Peyer's patch (tissue), 4 donors: Measurements from ENCODE around the gene SEPTIN14. TPM values are rescaled to one million over a fixed set of nuclear protein-coding genes. Genes with fewer than 3 reads are reported as not detected.
"Not testable (repeated sequence)": the region's sequence is repeated elsewhere in the genome, so short reads cannot be mapped to it uniquely, and the experiment has no call there.

Experiments used
- DNase-seq, 3 donors: peaks; one replicate each; pipeline ENCODE4 v3.0.0-alpha.2; 2017 to 2019
- H3K27ac ChIP-seq, 4 donors: fragments of 200-600 bp; sonication (generic); one replicate each; pipeline ENCODE4 v1.5.1; 2016 to 2019
- H3K27me3 ChIP-seq, 2 donors: fragments of 200-600 bp; sonication (generic); one replicate each; pipeline ENCODE4 v1.5.1; 2019
- H3K36me3 ChIP-seq, 3 donors: fragments of 200-600 bp; sonication (generic); one replicate each; pipeline ENCODE4 v1.5.1; 2016 to 2019
- H3K4me1 ChIP-seq, 4 donors: fragments of 200-600 bp; sonication (generic); one replicate each; pipeline ENCODE4 v1.5.1; 2016 to 2019
- H3K4me3 ChIP-seq, 4 donors: fragments of 200-600 bp; sonication (generic); 1 replicate in 3 of 4; 2 replicates in 1 of 4; pipeline ENCODE4 v1.5.1; 2016 to 2019; ENCODE audit warnings: mild to moderate bottlenecking in 1 of 4
- H3K9me3 ChIP-seq, 4 donors: fragments of 200-600 bp; sonication (generic); one replicate each; pipeline ENCODE4 v1.5.1; 2016 to 2019; ENCODE audit warnings: mild to moderate bottlenecking in 1 of 4
- CTCF ChIP-seq, 6 experiments: fragments of 450-650 bp in 4 of 6; fragments of 200-600 bp in 2 of 6; sonication (generic) in 1 of 6; IDR thresholded peaks; one replicate each; pipeline ENCODE4 v1.5.1; 2017 to 2019; ENCODE audit warnings: antibody characterized with exemption in 6 of 6, mild to moderate bottlenecking in 3 of 6, moderate library complexity in 1 of 6
- POLR2A ChIP-seq, 2 donors: fragments of 450-650 bp; IDR thresholded peaks; one replicate each; pipeline ENCODE4 v1.5.1; 2017; ENCODE audit warnings: antibody characterized with exemption in 2 of 2, mild to moderate bottlenecking in 2 of 2, moderate library complexity in 2 of 2
- total RNA-seq, 4 donors: library from RNA; depleted of rRNA; stranded (reverse); fragments of >200 nt; gene quantifications; one replicate each; pipeline ENCODE4 v1.1.0, GENCODE V29; 2016

SEPTIN14 gene
- total RNA-seq = not detected

GRCh38 chr7:55862652-55863051 is at the start of gene SEPTIN14:
TSS of gene SEPTIN14 (minus strand) at chr7:55862752. CDS start at chr7:55861996, 756 bp downstream.
- H3K4me1 ChIP-seq = not testable (repeated sequence)

GRCh38 chr7:55903985-55904759 is 41.6 kb upstream of the SEPTIN14 start:
- no peak for DNase-seq
- Histone ChIP-seq H3K4me3 (no peak overlapping the region), H3K36me3 (no peaks in the 10 kb centered on the region), H3K27ac (no peak overlapping the region), H3K27me3 (no peaks in the 10 kb centered on the region), H3K9me3 (no peaks in the 10 kb centered on the region), H3K4me1 (no peaks in the 10 kb centered on the region)
- TF ChIP-seq POLR2A (IDR thresholded peaks at IDR 0.05) (no peak), CTCF (IDR thresholded peaks at IDR 0.05) (no peak)

More at GRCh38 chr7:55862652-55863051, at the start of gene SEPTIN14:
- H3K36me3 ChIP-seq, H3K9me3 ChIP-seq, H3K27me3 ChIP-seq, DNase-seq, H3K27ac ChIP-seq, H3K4me3 ChIP-seq: not testable (repeated sequence)

- not testable (repeated sequence) for H3K4me1 ChIP-seq, H3K4me3 ChIP-seq, H3K36me3 ChIP-seq, DNase-seq, H3K27me3 ChIP-seq, H3K9me3 ChIP-seq, H3K27ac ChIP-seq
These were observed 38.5 kb upstream of the SEPTIN14 start for GRCh38 chr7:55901059-55901458.

- DNase-seq = no peak
- H3K27me3 ChIP-seq = no peaks in the 10 kb centered on the region
- H3K9me3 ChIP-seq = no peaks in the 10 kb centered on the region
- H3K4me3 ChIP-seq = no peak overlapping the region
- no peak overlapping the region for H3K27ac ChIP-seq
- no peaks in the 10 kb centered on the region for H3K36me3 ChIP-seq
- no peaks in the 10 kb centered on the region for H3K4me1 ChIP-seq
- TF ChIP-seq POLR2A (IDR thresholded peaks at IDR 0.05) (no peak), CTCF (IDR thresholded peaks at IDR 0.05) (no peak)
These were observed 35.7 kb upstream of the SEPTIN14 start for GRCh38 chr7:55898287-55898686.

GRCh38 chr7:55895021-55895420 is 32.5 kb upstream of the SEPTIN14 start:
- no peaks in the 10 kb centered on the region for H3K4me1 ChIP-seq
- no peak for DNase-seq
- H3K36me3 ChIP-seq = no peaks in the 10 kb centered on the region
- H3K4me3 ChIP-seq = no peak overlapping the region
- TF ChIP-seq CTCF (IDR thresholded peaks at IDR 0.05) (no peak), POLR2A (IDR thresholded peaks at IDR 0.05) (no peak)
- no peaks in the 10 kb centered on the region for H3K9me3 ChIP-seq
- H3K27me3 ChIP-seq = no peaks in the 10 kb centered on the region
- H3K27ac ChIP-seq = no peak overlapping the region

GRCh38 chr7:55893940-55894339 is 31.4 kb upstream of the SEPTIN14 start:
- TF ChIP-seq CTCF (IDR thresholded peaks at IDR 0.05) (no peak), POLR2A (IDR thresholded peaks at IDR 0.05) (no peak)
- H3K4me1 ChIP-seq = no peaks in the 10 kb centered on the region
- H3K27me3 ChIP-seq = no peaks in the 10 kb centered on the region
- H3K4me3 ChIP-seq = no peak overlapping the region
- no peaks in the 10 kb centered on the region for H3K9me3 ChIP-seq
- DNase-seq = no peak
- H3K36me3 ChIP-seq = no peaks in the 10 kb centered on the region
- no peak overlapping the region for H3K27ac ChIP-seq

- DNase-seq, H3K27ac ChIP-seq, H3K27me3 ChIP-seq, H3K4me3 ChIP-seq, H3K4me1 ChIP-seq, H3K36me3 ChIP-seq, H3K9me3 ChIP-seq: not testable (repeated sequence)
These were observed 25.8 kb upstream of the SEPTIN14 start for GRCh38 chr7:55888378-55888777.
